Measurements from ENCODE around the gene CUZD1. TPM values are rescaled to one million over a fixed set of nuclear protein-coding genes. Genes with fewer than 3 reads are reported as not detected.

Gene CUZD1
- total RNA-seq, 1 donor from 2014 or later: 2.4 TPM

DNA sequence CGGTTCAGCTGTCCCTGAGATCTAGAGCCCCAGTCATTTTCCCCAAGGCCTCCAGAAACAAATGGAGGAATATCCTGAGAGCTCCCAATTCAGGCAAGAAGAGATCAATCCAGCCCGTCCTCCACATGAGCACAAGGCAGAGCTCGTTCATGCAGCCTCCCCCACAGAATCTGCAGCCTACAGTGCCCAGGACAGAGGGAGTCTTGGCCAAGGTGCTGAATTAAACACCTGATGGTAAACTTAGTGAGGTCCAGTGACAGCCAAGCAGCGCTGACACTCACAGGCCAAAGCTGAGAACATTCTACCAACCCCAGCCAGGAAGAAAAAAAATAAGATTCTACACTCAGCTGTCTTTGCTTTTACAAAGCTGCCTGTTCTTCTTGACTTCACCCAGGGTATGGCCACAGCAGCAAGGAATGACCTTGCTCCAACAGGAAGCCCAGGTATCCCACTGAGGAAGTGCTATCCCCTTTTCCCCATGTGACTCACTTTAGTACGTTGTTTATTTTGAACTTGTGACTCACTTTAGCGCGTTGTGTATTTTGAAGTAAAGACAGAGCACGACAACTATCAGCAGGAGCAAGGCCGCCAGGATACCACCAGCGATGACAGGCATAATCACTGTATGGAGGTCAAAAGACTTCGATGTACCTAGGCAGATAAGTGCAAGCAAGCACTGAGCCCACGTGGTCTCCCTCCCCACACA lies 4.4 kb upstream of the CUZD1 start:
- Mint-ChIP-seq H3K9me3 (ENCODE audit: unreplicated experiment) (peaks cover 6% of the 10 kb centered on the region), H3K36me3 (ENCODE audit: unreplicated experiment) (peaks cover 15% of the 10 kb centered on the region), H3K27me3 (ENCODE audit: unreplicated experiment) (peaks cover 1% of the 10 kb centered on the region), H3K4me1 (ENCODE audit: low read depth, unreplicated experiment) (peaks cover 6% of the 10 kb centered on the region), H3K4me3 (ENCODE audit: unreplicated experiment) (no peak overlapping the region), H3K27ac (ENCODE audit: unreplicated experiment) (no peak overlapping the region)
- no peak for DNase-seq
- TF ChIP-seq, protein P1, sequence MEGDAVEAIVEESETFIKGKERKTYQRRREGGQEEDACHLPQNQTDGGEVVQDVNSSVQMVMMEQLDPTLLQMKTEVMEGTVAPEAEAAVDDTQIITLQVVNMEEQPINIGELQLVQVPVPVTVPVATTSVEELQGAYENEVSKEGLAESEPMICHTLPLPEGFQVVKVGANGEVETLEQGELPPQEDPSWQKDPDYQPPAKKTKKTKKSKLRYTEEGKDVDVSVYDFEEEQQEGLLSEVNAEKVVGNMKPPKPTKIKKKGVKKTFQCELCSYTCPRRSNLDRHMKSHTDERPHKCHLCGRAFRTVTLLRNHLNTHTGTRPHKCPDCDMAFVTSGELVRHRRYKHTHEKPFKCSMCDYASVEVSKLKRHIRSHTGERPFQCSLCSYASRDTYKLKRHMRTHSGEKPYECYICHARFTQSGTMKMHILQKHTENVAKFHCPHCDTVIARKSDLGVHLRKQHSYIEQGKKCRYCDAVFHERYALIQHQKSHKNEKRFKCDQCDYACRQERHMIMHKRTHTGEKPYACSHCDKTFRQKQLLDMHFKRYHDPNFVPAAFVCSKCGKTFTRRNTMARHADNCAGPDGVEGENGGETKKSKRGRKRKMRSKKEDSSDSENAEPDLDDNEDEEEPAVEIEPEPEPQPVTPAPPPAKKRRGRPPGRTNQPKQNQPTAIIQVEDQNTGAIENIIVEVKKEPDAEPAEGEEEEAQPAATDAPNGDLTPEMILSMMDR (IDR thresholded peaks at IDR 0.05; ENCODE audit: partially characterized antibody, unreplicated experiment): no peak

DNA sequence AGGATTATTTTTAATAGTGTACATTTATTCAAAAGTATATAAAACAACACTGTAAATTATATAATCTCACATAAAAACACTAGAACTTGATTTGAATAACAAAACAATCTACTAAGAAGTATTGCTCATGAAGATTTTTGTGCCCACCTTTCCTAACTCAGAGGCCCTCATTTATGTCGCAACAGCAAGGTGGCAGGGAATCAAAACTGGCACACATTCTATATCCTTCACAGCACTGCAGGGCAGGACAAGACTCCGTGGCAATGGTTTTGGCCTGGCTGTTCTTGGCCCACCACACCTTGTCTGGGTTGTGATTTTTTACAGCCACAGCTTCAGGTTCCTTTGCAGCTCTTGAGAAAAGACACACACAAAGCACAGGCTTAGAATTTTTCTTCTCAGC lies 3.4 kb upstream of the CUZD1 start:
- Mint-ChIP-seq H3K27ac (ENCODE audit: unreplicated experiment) (no peak overlapping the region), H3K9me3 (ENCODE audit: unreplicated experiment) (peaks cover 6% of the 10 kb centered on the region), H3K27me3 (ENCODE audit: unreplicated experiment) (peaks cover 1% of the 10 kb centered on the region), H3K4me3 (ENCODE audit: unreplicated experiment) (no peak overlapping the region), H3K36me3 (ENCODE audit: unreplicated experiment) (peaks cover 15% of the 10 kb centered on the region), H3K4me1 (ENCODE audit: low read depth, unreplicated experiment) (peaks cover 6% of the 10 kb centered on the region)
- TF ChIP-seq, protein P1 (IDR thresholded peaks at IDR 0.05; ENCODE audit: partially characterized antibody, unreplicated experiment): no peak
- no peak for DNase-seq

DNA sequence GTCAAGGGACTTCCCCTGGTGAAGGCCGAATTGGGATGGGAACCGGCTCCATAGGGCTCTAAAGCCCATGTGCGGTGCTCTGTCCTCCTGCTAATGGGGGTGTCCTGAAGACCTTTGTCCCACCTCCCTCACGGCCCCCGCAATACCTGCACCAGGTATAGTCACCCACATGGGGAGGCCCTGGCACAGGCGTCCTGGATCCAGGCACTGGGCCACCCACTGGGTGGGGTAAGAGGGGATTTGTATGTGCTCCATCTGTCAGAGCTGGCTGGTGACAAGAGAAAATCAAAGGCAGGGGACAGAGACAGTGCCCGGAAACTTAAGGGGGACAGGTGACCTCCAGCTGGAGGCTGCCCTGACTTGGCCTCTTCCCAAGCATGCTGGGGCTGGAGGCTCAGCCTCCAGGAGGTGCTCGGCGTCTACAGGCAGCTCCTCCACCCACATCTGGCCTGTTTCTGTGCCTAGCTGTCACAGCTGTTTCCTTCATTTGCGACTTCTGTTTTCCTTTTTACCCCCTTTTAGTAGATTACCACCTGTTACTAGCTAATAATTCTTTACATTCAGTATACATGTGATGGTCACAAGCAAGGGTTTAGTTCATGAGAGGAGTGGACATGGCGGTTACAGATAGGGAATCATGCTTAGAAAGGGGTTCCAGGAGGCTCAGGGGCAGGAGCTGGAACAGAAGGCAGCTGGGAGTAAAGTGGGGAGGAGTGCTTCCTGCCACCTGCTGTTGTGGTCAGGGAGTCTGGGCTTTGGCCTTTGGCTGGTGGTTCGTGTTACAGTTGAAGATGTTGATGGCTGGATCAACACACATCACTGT lies 2.3 kb upstream of the CUZD1 start:
- Mint-ChIP-seq H3K9me3 (ENCODE audit: unreplicated experiment) (peaks cover 6% of the 10 kb centered on the region), H3K27me3 (ENCODE audit: unreplicated experiment) (peaks cover 1% of the 10 kb centered on the region), H3K4me3 (ENCODE audit: unreplicated experiment) (no peak overlapping the region), H3K4me1 (ENCODE audit: low read depth, unreplicated experiment) (peaks cover 6% of the 10 kb centered on the region), H3K27ac (ENCODE audit: unreplicated experiment) (no peak overlapping the region), H3K36me3 (ENCODE audit: unreplicated experiment) (peaks cover 10% of the 10 kb centered on the region)
- no peak for DNase-seq
- TF ChIP-seq, protein P1 (IDR thresholded peaks at IDR 0.05; ENCODE audit: partially characterized antibody, unreplicated experiment): no peak

DNA sequence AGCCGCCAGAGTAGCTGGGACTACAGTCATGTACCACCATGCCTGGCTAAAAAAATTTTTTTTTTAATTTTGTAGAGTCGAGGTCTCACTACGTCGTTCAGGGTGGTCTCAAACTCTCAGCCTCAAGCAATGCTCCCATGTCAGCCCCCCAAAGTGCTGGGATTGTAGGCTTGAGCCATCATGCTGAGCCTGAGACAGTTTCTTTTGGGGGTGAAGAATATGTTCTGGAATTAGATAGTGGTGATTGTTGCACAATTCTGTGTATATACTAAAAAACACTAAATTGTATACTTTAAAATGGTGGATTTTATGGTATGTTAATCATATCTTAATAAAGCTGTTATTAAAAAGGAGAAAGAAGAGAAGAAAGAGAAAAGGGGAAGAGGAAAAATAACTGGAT lies 1.5 kb downstream of the CUZD1 start:
- Mint-ChIP-seq H3K9me3 (ENCODE audit: unreplicated experiment) (peaks cover 6% of the 10 kb centered on the region), H3K36me3 (ENCODE audit: unreplicated experiment) (peaks cover 4% of the 10 kb centered on the region), H3K27me3 (ENCODE audit: unreplicated experiment) (peaks cover 1% of the 10 kb centered on the region), H3K4me1 (ENCODE audit: low read depth, unreplicated experiment) (peaks cover 6% of the 10 kb centered on the region), H3K4me3 (ENCODE audit: unreplicated experiment) (no peak overlapping the region), H3K27ac (ENCODE audit: unreplicated experiment) (no peak overlapping the region)
- no peak for DNase-seq
- TF ChIP-seq, protein P1 (IDR thresholded peaks at IDR 0.05; ENCODE audit: partially characterized antibody, unreplicated experiment): no peak

DNA sequence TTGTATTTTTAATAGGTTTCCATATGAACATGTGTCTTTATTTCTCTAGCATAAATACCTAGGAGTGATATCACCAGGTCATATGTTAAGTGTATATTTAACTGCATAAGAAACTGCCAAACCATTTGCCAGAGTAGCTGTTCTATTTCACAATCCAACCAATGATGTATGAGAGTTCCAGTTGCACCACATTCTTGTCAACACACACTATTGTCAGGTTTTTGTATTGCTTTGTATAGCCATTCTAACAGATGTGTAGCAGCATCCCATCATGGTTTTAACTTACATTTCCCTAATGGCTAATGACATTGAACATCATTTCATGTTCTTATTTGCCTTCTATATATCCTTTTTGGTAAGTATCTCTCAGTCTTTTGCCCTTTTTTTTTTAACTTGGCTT lies 4.1 kb downstream of the CUZD1 start:
- Mint-ChIP-seq H3K4me1 (ENCODE audit: low read depth, unreplicated experiment) (peaks cover 3% of the 10 kb centered on the region), H3K27me3 (ENCODE audit: unreplicated experiment) (peaks cover 1% of the 10 kb centered on the region), H3K27ac (ENCODE audit: unreplicated experiment) (no peak overlapping the region), H3K9me3 (ENCODE audit: unreplicated experiment) (peaks cover 5% of the 10 kb centered on the region), H3K4me3 (ENCODE audit: unreplicated experiment) (no peak overlapping the region), H3K36me3 (ENCODE audit: unreplicated experiment) (peaks cover 3% of the 10 kb centered on the region)
- TF ChIP-seq, protein P1 (IDR thresholded peaks at IDR 0.05; ENCODE audit: partially characterized antibody, unreplicated experiment): no peak
- no peak for DNase-seq
